ENCODE data around the gene NKX1-2.

The NKX1-2 gene

DNA sequence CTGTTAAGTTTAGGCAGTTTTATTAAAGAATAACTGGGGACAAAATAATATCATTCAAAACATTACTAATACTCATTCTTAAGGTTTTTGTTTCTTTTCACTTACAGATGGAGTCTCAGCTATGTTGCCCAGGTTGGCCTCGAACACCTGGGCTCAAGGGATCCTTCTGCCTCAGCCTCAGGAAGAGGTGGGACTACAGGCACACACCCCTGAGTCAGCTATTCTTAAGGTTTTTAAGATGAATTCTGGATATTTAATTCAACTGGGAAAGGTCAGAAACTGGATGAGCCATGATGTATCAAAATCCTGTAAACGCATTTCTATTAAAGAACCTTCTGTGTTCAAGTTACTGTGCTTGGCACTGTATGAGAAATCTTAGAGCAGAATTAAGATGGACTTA, 34.6 kb downstream of the NKX1-2 start:
- DNase-seq (ENCODE audit: low spot score), result no peak

DNA sequence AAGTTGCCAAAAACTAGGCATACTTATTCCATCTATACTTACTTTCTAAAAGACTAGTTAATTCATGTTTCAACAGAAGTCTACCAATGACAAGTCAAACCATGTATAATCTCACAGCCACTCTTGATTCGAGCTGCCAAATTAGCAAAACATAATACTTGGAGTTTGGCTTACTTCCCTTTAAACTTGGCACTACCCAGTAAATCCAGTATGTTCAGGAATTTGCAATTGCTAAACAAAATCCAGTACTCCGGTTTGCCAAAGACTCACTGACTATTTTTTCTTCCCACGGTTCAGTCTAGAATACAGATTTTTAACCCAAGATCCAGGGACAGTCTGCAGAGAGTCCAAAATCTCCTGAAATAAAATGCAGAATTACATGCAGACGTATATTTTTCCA, 35.8 kb downstream of the NKX1-2 start:
- no peak for DNase-seq (ENCODE audit: low spot score)

DNA sequence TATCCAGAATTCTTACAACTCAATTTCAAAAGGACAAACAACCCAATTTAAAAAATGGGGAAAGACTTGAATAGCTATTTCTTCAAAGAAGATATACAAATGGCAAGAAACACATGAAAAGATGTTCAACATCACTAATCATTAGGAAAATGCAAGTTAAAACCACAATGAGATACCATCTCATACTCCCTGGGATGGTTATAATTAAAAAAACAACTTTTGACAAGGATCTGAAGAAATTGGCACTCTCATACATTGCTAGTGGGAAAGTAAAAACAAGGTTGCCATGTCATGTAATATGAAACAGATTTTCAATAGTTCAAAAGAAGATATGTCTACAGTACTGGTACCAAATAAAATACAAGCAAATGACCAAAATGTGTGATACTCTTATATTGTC, 40.1 kb downstream of the NKX1-2 start:
- DNase-seq (ENCODE audit: low spot score), result no peak

DNA sequence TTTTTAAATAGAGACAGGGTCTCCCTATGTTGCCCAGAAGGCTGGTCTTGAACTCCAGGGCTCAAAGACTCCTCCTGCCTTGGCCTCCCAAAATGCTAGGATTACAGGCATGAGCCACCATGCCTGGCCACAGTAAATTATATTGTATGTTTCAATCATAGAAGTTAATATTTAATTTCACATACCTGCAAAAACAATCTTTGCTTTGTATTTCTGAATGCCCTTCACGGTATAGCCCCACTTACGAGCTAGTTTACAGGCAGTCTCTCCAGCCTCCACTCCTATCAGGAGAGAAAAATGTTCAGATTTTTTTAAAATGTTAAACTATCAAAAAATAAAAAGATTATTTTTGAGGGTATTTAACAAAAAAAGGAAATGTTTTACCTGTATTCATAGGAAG, 41.5 kb downstream of the NKX1-2 start:
- DNase-seq (ENCODE audit: low spot score), result no peak

DNA sequence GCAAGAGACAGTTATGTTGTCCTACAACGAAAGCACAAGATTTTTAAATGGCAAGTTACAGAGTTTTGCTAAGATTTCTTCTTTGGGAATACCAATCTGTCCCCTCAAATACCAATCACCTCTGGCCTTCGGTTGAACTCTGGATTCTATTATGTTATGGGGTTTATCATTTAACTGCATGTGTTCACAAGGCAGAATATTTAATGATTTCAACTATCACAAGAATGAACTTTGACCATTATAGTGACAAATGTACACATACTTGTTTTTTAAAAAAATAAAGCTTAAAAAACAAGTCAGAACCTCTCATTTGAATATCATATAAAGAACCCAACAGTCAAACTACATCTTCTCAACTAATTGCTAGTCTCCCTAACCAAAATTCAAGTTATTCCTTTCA, 42.4 kb downstream of the NKX1-2 start:
- no peak for DNase-seq (ENCODE audit: low spot score)

DNA sequence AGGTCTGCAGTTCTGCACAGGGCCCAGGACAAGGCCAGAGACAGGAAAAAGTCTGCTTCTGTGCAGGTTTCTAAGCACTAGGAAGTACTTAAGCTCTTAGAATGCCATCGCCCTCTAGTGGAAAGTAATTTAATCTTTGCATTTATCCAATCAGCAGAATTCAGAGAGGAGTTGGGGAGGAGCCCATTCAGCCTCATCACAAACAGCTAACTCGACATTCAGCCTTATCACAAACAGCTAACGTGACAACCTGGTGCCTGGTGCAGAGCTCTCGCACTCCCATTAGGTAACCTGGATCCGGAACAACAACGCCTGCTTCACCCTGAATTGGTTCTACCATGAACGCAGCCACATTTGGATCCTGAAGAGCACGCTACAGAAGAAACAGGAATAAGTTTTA, 46.3 kb downstream of the NKX1-2 start:
- DNase-seq (ENCODE audit: low spot score), result peak; percentile 65

DNA sequence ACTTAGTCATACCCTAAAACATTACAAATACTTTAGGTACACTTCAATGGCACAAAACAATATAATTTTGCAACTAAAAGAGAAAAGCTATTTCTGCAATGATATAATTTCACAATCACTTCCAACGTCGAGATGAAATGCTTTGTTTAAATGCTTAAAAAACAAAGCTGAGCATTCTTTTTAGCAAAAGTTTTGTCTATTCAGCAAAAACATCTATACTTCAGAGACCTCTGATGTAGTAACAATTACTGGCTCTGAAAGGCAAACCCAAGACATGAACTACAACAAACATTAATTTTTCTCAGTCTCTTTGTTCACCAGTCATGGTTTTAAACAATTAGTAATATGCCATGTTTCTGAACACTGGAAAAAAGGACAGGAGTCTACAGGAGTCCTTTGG, 47.6 kb downstream of the NKX1-2 start:
- no peak for DNase-seq (ENCODE audit: low spot score)

DNA sequence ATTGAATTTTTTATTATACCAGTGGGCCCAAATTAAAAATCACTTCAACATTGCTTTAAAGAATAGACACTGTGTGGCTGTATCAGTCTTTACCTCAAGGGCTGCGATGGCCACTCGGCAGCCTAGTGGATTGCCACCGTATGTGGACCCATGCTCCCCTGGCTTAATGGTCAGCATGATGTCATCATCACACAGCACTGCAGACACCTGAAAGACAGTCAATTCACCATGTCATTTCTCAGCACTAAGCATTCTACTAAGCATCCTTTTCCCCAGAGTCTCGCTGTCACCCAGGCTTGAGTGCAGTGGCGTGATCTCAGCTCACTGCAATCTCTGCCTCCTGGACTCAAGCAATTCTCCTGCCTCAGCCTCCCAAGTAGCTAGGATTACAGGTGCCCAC, 48.2 kb downstream of the NKX1-2 start:
- DNase-seq (ENCODE audit: low spot score), result no peak
